AG09309 (cell line): ENCODE results near the gene RNU2-63P.
"Not testable (repeated sequence)": the region's sequence is repeated elsewhere in the genome, so short reads cannot be mapped to it uniquely, and the experiment has no call there.

Experiments used
- DNase-seq: peaks from one replicate; pipeline ENCODE4 v3.0.0-alpha.2; 2010; ENCODE audit warnings: low read depth
- H3K4me3 ChIP-seq: 2 replicates; pipeline ENCODE4 v1.5.1; 2011; ENCODE audit warnings: mild to moderate bottlenecking, low read depth, low read length, moderate library complexity; ENCODE audit not compliant: control insufficient read depth
- TF ChIP-seq, protein P1 (sequence below): IDR thresholded peaks from 2 replicates; pipeline ENCODE4 v1.5.1; 2011; ENCODE audit warnings: mild to moderate bottlenecking, low read depth, low read length, inconsistent platforms; ENCODE audit not compliant: insufficient read depth, control insufficient read depth; ENCODE audit errors: missing control alignments

RNU2-63P gene

DNA sequence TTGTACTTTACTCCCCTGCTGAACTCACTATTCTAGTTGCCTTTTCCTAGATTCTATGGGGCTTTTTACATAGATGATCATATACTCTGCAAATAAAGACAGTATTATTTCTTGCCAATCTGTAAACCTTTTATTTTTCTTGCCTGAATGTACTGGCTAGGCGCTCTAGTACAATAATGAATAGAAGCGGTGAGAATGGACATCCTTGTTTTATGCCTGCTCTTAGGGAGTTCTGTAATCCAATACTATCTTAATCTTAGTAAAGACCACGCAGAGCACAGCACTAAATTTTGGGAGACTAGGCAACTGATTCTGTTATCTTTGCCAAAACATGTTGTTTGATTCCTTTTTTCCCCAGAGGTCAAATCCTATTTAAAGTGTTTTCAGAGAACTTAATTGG lies 32.2 kb upstream of the RNU2-63P start:
- TF ChIP-seq, protein P1, sequence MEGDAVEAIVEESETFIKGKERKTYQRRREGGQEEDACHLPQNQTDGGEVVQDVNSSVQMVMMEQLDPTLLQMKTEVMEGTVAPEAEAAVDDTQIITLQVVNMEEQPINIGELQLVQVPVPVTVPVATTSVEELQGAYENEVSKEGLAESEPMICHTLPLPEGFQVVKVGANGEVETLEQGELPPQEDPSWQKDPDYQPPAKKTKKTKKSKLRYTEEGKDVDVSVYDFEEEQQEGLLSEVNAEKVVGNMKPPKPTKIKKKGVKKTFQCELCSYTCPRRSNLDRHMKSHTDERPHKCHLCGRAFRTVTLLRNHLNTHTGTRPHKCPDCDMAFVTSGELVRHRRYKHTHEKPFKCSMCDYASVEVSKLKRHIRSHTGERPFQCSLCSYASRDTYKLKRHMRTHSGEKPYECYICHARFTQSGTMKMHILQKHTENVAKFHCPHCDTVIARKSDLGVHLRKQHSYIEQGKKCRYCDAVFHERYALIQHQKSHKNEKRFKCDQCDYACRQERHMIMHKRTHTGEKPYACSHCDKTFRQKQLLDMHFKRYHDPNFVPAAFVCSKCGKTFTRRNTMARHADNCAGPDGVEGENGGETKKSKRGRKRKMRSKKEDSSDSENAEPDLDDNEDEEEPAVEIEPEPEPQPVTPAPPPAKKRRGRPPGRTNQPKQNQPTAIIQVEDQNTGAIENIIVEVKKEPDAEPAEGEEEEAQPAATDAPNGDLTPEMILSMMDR = no peak
- H3K4me3 ChIP-seq = no peak overlapping the region
- no peak for DNase-seq

DNA sequence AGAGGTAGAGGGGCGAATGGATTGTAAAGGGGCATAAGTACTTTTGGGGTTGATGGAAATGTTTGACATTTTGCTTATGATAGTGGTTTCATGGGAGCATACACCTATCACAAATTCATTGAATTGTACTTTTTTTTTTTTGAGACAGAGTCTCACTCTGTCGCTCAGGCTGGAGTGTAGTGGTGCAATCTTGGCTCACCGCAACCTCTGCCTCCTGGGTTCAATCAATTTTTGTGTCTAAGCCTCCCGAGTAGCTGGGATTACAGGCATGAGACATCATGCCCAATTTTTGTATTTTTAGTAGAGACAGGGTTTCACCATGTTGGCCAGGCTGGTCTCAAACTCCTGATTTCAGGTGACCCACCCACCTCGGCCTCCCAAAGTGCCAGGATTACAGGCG lies 29.2 kb upstream of the RNU2-63P start:
- not testable (repeated sequence) for DNase-seq

DNA sequence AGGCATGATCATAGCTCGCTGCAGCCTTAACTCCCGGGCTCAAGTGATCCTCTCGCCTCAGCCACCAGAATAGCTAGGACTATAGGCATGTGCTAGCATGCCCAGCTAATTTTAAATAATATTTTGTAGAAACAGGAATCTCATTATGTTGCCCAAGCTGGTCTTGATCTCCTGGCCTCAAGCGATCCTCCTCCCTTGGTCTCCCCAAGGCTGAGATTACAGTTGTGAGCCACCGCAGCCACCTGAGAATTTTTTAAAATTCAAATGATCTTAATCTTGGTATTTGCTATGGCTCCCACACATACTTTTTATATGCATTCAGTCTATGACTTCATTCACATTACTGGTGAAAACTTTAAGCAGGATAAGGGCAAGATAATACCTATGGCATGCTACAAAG lies 26.1 kb upstream of the RNU2-63P start:
- no peak overlapping the region for H3K4me3 ChIP-seq
- TF ChIP-seq, protein P1 = no peak
- no peak for DNase-seq

More for the DNA sequence above, 29.2 kb upstream of the RNU2-63P start:
- H3K4me3 ChIP-seq = not testable (repeated sequence)

DNA sequence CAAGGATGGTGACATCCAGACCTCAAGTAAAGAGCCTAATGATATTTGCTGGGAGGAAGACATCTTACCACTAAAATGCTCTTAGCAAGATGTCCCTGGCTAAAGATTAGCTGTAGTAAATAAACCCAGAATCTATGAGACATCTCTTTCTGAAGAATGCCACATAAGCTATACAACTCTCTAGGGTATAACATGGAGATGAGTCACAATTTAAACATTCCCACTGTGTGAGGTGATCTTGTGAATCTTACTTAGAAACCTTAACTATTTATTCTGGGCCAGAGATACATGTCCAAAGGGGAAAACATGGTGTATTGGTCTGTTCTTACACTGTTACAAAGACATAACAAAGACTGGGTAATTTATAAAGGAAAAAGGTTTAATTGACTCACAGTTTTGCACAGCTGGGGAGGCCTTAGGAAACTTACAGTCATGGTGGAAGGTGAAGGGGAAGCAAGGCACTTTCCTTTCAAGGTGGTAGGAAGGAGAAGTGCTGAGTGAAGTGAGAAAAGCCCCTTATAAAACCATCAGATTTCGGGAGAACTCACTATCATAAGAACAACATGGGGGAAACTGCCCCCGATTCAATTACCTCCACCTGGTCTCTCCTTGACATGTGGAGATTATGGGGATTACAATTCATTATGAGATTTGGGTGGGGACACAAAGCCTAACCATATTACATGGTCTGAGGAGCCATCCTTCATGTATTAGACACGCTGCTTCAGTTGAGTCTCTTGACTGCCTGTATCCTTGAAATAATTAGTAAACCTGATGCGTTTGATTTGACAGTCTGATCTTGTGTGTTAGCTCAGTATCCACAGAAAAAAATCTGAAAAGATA lies 22.1 kb upstream of the RNU2-63P start:
- no peak overlapping the region for H3K4me3 ChIP-seq
- TF ChIP-seq, protein P1 = no peak
- DNase-seq = peak; percentile 69

DNA sequence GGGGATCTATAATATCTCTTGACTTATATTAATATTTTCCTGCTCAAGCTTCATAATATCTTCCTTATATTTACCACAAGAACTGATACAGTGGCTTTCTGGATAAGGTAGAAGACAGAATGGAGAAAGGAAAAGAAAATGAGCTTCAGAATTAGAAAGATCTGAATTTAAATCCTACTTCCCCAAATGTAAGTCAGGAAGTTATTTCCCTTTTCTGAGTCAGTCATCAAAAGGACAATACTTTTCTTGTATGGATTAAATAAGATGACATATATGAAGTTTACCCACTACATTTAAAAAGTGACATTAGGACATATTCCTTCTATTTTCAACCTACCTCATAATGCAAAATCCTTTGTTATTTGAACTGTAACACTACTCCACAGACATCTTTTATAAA lies 20.3 kb upstream of the RNU2-63P start:
- TF ChIP-seq, protein P1 = no peak
- DNase-seq = no peak
- no peak overlapping the region for H3K4me3 ChIP-seq

DNA sequence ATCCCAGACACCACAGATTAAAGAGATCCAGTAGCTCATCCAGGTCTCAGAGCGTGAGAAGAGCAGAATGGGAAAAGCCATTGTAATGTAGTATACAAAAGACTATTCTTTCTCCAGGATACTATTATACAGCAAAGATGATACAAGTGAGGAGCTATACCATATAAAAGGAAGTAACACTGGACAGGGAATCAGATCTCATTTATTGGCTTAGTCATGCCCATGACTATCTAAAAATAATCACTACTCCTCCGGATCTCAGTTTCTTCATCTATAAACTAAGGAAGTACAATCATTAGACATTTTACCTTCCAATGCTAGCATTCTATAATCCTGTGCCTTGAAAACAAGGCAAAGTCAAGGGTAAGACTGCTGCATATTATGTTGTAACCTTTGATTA lies 19.8 kb upstream of the RNU2-63P start:
- no peak for DNase-seq
- TF ChIP-seq, protein P1 = no peak
- H3K4me3 ChIP-seq = no peak overlapping the region

DNA sequence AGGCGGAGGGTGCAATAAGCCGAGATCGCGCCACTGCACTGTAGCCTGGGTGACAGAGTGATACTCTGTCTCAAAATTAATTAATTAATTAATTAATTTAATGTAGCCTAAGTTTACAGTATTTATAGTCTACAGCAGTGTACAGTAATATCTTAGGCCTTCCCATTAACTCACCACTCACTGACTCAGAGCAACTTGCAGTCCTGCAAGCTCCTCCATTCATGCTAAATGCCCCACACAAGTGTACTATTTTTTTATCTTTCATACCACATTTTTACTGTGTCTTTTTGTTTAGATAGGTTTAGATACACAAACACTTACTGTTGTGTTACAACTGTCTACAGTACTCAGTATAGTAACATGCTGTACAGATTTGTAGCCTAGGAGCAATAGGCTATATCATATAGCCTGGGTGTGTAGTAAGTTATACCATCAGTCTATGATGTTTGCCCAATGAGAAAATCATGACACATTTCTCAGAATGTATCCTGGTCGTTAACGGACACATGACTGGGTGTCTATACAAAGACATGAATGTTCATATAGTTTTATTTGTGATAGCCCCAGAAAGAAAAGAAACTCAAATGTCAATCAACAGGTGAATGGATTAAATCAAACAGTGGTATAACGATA lies 15.8 kb upstream of the RNU2-63P start:
- TF ChIP-seq, protein P1 = no peak
- DNase-seq = no peak
- H3K4me3 ChIP-seq = no peak overlapping the region
